GM15510 (cell line): Measurements from ENCODE around the gene TNFRSF14.

Experiments used
- POLR2A ChIP-seq: IDR thresholded peaks from 3 replicates; pipeline ENCODE4 v1.6.1; 2011; ENCODE audit warnings: borderline replicate concordance; ENCODE audit not compliant: insufficient read length; ENCODE audit errors: extremely low read depth

The TNFRSF14 gene

DNA sequence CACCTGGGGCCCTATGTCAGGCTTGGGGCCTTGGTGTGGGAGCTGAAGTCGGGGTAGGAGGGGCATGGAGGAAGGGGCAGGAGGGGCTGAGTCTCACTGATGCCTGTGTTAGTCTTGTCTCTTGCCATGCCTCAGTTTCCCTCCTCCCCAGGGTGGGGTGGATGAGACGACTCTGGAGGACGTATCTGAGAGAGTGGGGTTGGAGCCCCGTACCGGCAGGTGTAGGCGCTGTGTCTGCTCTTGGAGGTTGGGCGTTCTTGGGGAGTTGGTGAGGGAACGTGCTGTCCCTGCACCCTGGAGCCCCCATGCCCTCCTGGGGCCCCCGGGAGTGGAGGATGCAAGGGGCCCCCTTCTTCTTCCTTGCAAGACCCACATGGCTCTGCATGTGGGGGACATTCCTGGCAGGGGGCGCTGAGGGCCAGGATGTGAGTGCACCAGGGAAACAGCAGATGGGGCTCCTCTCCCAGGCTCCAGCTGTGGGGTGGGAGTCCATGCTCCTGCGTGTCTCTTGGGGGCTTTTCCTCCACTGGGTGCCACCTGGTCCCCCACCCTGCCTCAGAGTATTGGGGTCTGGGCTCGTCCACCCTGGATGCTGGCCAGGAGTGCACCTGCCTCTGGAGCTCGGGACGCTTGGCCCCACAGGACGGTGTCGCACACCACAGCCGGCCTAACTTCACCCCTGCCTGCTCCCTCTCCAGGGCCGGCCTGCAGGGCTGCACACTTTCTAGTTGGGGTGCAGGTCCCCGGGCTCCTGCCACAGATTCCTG lies 1.4 kb upstream of the TNFRSF14 start:
- TF ChIP-seq POLR2A: no peak

DNA sequence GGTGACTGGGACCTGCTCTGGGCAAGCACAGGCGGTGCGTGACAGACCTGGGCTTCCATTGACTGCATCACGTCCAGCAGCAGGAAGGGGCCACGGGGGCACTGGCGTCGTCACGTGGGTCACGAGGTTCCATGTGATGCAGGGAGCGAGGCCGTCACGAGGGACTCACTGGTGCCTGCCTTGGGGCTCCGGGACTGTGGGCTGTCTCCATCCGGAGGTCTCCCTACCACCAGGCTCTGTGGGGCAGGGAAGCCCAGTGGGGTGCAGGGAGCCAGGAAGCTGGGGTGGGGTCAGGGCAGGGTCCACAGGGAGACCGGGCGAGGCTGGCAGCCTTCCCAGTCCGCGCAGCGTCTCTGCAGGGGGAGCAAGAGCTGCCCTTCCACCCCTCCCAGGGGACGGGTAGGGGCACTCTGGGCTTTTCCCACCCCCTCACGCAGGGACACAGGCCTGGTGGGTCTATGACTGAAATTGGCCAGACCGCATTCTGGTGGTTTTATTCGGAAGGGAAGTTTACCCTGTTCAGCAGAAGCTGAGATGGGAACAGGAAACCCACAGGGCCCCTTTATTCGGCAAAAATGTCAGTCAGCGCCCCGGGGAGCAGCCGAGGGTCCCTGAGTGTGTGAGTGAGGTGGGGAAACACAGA lies 416 bp upstream of the TNFRSF14 start:
- peak; percentile 54 for TF ChIP-seq POLR2A

- peak; percentile 48 for TF ChIP-seq POLR2A
Measured at GRCh38 chr1:2556678-2557481, 709 bp downstream of the TNFRSF14 start.

GRCh38 chr1:2557482-2558400 lies 1.6 kb downstream of the TNFRSF14 start:
- TF ChIP-seq POLR2A: no peak

- TF ChIP-seq POLR2A: no peak
Measured at GRCh38 chr1:2558420-2558819, 2.2 kb downstream of the TNFRSF14 start.

GRCh38 chr1:2558861-2559260 lies 2.7 kb downstream of the TNFRSF14 start:
- TF ChIP-seq POLR2A: no peak

- TF ChIP-seq POLR2A: no peak
Measured at GRCh38 chr1:2559509-2560298, 3.5 kb downstream of the TNFRSF14 start.

DNA sequence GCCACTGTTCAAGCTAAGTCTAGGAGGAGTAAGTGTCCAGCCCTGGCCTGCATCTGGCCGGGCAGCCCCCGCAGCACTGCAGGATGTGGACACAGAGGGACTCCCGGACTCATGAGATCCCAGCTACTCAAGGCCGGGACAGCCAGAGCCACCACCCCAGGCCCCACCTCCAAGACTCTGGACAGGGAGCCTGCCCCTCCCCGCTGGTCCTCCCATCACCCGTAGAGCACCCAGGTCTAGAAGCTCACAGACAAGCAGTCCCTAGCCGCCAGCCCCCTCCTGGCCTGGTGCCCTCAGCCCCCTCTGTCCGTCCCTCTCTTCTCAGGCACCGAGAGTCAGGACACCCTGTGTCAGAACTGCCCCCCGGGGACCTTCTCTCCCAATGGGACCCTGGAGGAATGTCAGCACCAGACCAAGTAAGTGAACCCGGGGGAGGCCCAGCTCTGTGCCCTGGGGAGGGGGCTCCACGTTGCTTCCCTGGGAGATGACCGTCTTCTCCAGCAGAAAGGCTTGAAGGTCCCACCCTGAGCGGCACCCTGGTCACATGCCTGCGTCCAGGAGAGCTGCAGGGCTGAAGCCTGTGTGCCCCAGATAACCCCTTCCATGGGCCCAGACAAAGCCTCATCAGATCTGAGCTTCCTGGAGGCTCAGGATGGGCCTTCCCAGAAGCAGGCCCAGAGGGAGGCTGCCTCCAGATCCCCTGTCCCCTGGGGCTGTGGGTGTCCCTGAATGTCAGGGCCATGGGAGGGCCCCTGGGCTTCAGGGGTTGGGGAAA lies 4.3 kb downstream of the TNFRSF14 start:
- no peak for TF ChIP-seq POLR2A

- no peak for TF ChIP-seq POLR2A
Measured at GRCh38 chr1:2561446-2561845, 5.3 kb downstream of the TNFRSF14 start.

DNA sequence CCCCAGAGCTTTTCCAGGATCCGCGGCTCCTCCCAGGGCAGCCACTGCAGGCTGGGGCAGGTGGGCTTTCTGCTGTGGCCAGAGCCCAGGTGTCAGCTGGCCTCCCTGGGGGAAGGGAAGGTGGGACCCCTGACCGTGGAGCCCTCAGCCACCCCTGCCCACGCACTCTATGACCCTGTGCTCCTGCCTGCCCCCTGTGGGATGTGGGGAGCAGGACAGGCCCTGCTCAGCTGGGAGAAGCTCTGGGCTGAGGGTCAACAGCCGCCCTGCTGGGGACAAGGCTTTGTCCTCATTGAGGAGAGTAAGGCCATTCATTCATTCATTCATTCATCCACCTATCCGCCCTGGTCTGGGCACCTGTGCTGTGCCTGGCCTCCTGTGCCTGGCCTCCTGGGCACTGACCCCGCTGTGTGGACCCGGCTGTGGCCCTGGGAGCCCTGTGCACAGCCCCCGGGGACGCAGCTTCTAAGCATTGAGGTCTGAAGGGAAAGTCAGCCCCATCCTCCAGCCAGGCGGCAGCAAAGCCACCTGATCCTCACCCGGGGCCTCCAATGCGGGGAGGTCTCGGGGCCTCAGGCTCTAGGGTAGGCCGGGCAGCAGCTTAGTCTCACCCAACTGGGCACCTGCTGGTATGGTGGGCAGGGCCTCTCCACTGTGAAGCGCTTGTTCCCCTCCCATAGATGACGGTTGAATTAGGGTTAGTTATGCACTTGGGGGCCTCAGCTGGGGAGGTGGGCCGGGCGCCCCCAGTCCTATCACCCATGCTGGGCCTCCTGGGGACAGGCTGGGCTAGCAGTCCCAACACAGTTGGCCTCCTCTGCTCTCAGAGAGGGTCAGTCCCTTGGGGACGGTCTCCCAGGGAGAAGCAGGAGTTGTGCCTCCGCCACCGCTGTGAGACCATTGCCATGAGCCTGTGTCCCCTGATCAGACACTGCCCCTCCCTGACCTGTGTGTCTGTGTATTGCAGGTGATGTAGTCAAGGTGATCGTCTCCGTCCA lies 6.0 kb downstream of the TNFRSF14 start:
- no peak for TF ChIP-seq POLR2A

- TF ChIP-seq POLR2A: no peak
Measured at GRCh38 chr1:2563205-2563604, 7.0 kb downstream of the TNFRSF14 start.
